GM18868 (cell line): Measurements from ENCODE around the gene BABAM2.

Experiments used
- ATAC-seq: cut with Tn5 transposase; IDR thresholded peaks from one replicate; pipeline ENCODE4 v1.9.1; 2021; ENCODE audit warnings: mild to moderate bottlenecking, moderate library complexity; ENCODE audit not compliant: unreplicated experiment

The BABAM2 gene

DNA sequence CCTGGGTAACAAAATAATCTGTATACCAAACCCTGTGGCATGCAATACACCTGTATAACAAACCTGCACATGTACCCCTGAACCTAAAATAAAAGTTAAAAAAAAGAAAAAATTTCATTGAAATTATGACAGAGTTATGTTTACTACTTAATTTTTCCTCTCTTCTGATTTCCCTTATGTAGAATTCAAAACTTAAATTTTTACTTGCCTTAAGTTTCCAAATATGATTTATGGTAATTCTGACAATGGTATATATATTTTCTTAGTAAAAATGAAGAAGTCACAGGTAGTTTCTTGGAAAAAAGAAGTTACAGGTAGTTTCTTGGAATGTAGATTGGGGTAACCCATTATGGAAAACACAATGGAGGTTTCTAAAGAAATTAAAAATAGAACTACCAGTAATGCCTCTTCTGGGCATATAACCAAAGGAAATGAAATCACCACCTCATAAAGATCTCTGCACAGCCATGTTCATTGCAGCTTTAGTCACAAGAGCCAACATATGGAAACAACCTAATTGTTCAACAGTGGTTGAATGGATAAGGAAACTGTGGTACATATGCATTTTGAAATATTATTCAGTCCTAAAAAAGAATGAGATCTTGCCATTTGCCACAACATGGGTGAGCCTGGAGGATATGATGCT lies 164.9 kb downstream of the BABAM2 start:
- no peak for ATAC-seq

DNA sequence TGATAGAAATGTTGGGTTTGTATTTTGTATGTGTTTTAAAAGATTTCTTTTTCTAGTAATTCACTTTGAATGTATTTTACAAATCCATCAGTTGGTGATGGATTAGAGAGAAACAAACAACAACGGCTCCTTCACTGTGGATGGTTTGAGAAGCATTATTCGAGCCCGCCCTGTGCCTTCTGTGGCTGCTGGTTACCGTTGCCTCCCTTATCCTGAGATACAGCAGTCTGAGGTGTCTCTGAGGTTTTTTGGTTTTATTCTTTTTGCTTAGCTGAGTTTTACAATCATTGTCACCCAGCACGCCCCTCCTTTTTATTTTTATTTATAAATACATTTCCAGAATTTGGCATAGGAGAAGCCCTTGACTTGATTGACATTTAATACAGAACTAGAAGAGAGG lies 168.3 kb downstream of the BABAM2 start:
- ATAC-seq = no peak

DNA sequence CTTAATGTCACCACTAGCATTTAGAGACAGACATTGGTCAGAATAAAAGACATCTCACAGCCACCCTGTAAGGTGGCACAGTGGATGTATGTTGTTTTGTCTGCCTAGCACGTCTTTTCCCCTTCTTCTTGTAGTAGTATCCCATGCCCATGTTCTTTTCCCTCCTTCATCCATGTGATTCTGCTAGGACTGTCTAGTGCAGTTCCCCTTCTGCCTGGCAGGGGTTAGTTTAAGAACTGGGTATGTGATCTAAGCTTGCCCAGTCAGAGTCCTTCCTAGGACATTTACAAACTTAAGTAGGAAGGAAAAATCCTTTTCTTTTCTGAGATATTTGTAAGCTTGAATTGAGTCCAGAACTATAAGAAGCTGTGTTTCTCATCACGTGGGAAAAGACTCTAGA lies 172.3 kb downstream of the BABAM2 start:
- ATAC-seq = no peak

- no peak for ATAC-seq
Observed at GRCh38 chr2:28063492-28063962, 173.0 kb downstream of the BABAM2 start.

DNA sequence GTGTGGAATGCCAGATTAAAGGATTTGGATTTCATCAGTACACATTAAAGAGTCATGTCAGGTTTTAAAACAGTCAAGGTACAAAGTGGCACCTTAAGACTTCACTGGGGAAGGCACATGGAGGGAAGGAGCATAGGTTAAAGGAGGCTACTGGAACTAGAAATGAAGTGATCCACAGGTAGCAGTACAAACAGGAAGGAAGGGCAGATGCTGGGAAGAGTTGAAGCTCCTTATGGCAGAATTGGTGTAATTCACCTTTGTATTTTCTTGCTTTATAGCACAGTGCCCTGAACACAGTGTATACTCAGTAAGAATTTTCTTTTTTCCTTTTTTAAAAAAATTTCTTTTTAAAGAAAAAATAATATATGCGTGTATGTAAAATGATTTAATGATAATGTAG lies 177.1 kb downstream of the BABAM2 start:
- no peak for ATAC-seq

GRCh38 chr2:28068088-28068487 lies 177.6 kb downstream of the BABAM2 start:
- ATAC-seq = no peak

GRCh38 chr2:28068527-28068926 lies 178.0 kb downstream of the BABAM2 start:
- no peak for ATAC-seq

DNA sequence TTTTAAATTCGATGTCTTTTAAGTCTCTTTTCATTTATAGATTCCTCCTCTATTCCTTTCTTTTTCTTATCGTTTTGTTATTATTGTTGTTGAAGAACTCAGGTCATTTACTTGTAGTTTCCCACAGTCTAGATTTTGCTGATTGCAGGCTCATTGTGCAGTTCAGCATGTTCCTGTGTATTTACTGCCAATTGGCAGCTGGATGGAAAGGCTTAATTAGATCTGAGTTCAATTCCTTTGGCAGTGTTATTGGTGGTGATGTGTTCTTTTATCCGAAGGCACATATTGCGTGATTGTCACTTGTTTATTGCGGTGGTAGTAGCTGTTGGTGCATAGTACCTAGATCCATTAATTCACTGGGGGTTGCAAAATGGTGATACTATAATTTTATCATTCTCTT lies 180.7 kb downstream of the BABAM2 start:
- no peak for ATAC-seq

DNA sequence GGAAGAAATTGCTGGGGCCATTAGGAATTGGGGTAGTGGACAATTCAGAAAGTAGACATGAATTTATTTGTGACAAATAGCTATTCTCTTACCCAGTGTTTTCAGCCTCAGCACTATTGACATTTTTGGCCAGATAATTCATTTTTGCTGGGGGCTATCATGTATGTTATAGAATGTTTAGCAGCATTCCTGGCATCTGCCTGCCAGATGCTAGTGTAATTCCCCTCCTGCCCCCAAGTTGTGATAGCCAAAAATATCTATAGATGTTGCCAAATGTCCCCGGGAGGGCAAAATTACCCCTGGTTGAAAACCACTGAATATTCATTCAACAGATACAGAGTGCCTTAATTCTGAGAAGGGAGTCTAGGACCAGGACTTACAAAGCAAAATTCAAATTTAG lies 183.6 kb downstream of the BABAM2 start:
- ATAC-seq = no peak

- ATAC-seq = no peak
Observed at GRCh38 chr2:28080911-28081310, 190.4 kb downstream of the BABAM2 start.

- no peak for ATAC-seq
Observed at GRCh38 chr2:28082131-28082530, 191.6 kb downstream of the BABAM2 start.

DNA sequence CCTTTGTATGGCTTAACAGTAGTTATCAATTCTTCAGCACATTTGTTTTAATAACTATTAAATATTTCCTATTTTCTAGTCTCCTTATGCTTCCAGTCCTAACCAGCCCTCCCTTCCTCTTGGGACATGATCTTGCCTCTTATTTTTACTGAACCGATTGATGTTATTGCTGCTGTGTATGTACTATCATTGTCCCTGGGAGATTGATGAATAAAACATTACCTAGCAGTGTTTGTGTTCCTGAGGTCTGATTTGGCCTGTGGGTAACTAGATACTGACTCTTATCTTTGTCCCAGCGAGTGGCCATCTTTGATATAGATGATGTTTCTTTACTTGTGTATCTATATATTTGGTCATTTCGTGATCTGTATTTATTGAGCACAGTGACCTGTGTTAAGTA lies 192.9 kb downstream of the BABAM2 start:
- ATAC-seq = no peak

GRCh38 chr2:28084564-28084963 lies 194.0 kb downstream of the BABAM2 start:
- no peak for ATAC-seq

DNA sequence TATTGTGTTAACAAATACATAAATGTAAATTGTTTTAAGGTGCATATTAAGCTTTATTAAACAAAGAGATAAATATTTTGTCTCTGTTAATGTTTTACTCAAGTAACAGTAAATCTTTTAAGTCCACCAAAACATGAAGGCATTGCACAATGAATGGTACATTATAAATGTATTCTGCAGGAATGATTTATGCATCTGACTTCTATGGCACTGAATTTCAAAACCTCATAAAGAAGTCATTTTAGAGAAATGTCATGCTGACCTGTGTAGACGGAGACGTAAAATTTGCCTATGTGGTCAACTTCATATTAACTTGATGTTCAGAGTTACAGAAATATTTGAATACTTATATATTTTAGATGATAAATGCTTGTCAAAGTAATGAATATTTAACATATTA lies 194.7 kb downstream of the BABAM2 start:
- no peak for ATAC-seq

- ATAC-seq = no peak
Observed at GRCh38 chr2:28086611-28087010, 196.1 kb downstream of the BABAM2 start.

GRCh38 chr2:28088970-28089369 lies 198.4 kb downstream of the BABAM2 start:
- no peak for ATAC-seq

DNA sequence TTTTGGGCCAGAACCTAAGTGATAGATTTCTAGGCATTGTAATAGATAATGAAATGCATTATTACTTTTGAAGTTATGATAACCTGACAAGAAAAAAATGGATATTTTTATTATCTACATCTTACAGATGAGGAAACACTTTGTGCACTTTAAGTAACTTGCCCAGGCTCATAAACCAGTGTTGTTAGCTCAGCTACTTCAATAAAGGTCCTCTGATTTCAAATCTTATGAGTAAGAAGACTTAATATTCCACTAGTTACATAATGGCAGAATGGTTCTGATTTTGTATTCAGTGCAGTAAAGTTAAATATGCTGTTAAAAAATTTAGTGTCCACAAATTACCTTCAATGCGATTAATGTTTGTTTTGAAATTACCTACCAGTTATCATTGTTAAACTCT lies 199.0 kb downstream of the BABAM2 start:
- no peak for ATAC-seq

- no peak for ATAC-seq
Observed at GRCh38 chr2:28093308-28093707, 202.8 kb downstream of the BABAM2 start.

GRCh38 chr2:28093768-28094167 lies 203.2 kb downstream of the BABAM2 start:
- ATAC-seq = no peak

DNA sequence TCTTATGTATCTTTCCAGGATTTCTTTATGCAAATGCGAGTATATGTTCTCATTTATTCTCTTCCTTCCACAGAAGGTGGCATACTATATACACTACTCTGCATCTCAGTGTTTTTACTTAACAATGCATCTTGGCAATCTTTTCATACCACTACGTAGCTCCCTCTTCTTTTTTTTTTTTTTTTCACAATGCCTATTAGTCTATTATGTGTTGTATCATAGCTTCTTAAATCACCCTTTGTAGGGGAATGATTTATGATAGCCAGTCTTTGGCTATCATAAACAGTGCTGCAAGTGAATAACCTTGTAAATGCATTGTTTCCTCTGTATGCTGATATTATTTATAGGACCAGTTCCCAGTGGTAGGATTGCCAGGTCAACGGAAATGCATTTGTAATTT lies 204.2 kb downstream of the BABAM2 start:
- ATAC-seq = no peak

GRCh38 chr2:28095622-28096021 lies 205.1 kb downstream of the BABAM2 start:
- ATAC-seq = no peak

- ATAC-seq = no peak
Observed at GRCh38 chr2:28096421-28096820, 205.9 kb downstream of the BABAM2 start.

DNA sequence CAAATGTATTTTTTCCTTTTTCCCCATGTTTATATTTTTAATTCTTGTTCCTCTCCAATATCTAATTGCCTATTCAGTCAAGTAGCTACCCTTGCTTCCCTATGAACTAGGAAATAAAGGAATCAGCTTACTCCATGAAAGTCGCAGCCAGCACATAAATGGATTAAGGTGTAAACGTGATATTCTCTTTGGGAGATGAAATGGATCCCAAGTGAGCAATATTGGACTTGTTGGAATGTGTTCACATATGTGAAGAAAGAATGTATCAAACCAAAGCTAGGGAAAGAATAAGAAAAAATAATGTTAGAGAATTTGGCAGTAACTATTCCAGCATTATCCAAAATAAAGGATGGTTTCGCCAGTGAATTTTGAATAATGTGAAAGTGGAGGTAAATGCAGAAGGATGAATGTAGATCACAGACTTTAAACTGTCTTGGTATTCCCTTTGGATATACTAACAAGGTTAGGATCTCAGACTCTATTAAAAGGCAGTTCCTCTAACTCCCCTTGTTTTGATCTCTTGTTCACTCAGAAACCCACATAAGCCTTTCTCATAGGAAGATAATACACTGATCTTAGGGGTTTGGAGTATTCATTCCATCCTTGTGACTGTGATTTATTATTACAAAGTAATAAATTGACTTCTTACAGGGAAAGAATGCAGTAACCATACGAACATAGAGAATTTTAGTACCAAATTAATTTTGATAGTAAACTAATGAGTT lies 208.1 kb downstream of the BABAM2 start:
- ATAC-seq = no peak
